HG02884 (cell line): ENCODE data around the gene GRK5.

Experiments
- ATAC-seq: cut with Tn5 transposase; IDR thresholded peaks from one replicate; pipeline ENCODE4 v1.9.1; 2021; ENCODE audit warnings: mild to moderate bottlenecking, moderate library complexity; ENCODE audit not compliant: unreplicated experiment

The GRK5 gene

GRCh38 chr10:119415536-119416503 is 208.4 kb downstream of the GRK5 start:
- no peak for ATAC-seq

GRCh38 chr10:119416855-119417254 is 209.5 kb downstream of the GRK5 start:
- ATAC-seq = no peak

GRCh38 chr10:119417852-119418251 is 210.5 kb downstream of the GRK5 start:
- ATAC-seq = no peak

- ATAC-seq = no peak
Observed at GRCh38 chr10:119418362-119418761, 211.0 kb downstream of the GRK5 start.

GRCh38 chr10:119419931-119420330 is 212.6 kb downstream of the GRK5 start:
- ATAC-seq = no peak

- ATAC-seq = no peak
Observed at GRCh38 chr10:119420950-119421875, 213.8 kb downstream of the GRK5 start.

GRCh38 chr10:119421891-119422681 is 214.7 kb downstream of the GRK5 start:
- ATAC-seq = no peak

- ATAC-seq = no peak
Observed at GRCh38 chr10:119422682-119423509, 215.5 kb downstream of the GRK5 start.

- ATAC-seq = no peak
Observed at GRCh38 chr10:119423510-119424257, 216.3 kb downstream of the GRK5 start.

- ATAC-seq = no peak
Observed at GRCh38 chr10:119424258-119424975, 217.0 kb downstream of the GRK5 start.

- no peak for ATAC-seq
Observed at GRCh38 chr10:119425102-119425880, 217.9 kb downstream of the GRK5 start.

GRCh38 chr10:119425881-119426170 is 218.5 kb downstream of the GRK5 start:
- no peak for ATAC-seq

- ATAC-seq = no peak
Observed at GRCh38 chr10:119426699-119427098, 219.3 kb downstream of the GRK5 start.

- ATAC-seq = no peak
Observed at GRCh38 chr10:119427263-119427864, 220.0 kb downstream of the GRK5 start.

- no peak for ATAC-seq
Observed at GRCh38 chr10:119428789-119429188, 221.4 kb downstream of the GRK5 start.

GRCh38 chr10:119429771-119430170 is 222.4 kb downstream of the GRK5 start:
- no peak for ATAC-seq

- no peak for ATAC-seq
Observed at GRCh38 chr10:119431034-119431772, 223.8 kb downstream of the GRK5 start.
